Epithelial cell of esophagus (primary cell): ENCODE results near the gene POFUT2.

ENCODE experiments used
- DNase-seq: peaks from one replicate; pipeline ENCODE4 v3.0.0; 2010; ENCODE audit warnings: low read depth
- H3K4me3 ChIP-seq: 2 replicates; pipeline ENCODE4 v1.5.1; 2011; ENCODE audit warnings: mild to moderate bottlenecking, low read length, control low read depth
- TF ChIP-seq, protein P1 (sequence below): IDR thresholded peaks from 2 replicates; pipeline ENCODE4 v1.5.1; 2011; ENCODE audit warnings: low read depth, mild to moderate bottlenecking, low read length, control low read depth, inconsistent platforms; ENCODE audit not compliant: insufficient read depth; ENCODE audit errors: missing control alignments

Gene POFUT2

DNA sequence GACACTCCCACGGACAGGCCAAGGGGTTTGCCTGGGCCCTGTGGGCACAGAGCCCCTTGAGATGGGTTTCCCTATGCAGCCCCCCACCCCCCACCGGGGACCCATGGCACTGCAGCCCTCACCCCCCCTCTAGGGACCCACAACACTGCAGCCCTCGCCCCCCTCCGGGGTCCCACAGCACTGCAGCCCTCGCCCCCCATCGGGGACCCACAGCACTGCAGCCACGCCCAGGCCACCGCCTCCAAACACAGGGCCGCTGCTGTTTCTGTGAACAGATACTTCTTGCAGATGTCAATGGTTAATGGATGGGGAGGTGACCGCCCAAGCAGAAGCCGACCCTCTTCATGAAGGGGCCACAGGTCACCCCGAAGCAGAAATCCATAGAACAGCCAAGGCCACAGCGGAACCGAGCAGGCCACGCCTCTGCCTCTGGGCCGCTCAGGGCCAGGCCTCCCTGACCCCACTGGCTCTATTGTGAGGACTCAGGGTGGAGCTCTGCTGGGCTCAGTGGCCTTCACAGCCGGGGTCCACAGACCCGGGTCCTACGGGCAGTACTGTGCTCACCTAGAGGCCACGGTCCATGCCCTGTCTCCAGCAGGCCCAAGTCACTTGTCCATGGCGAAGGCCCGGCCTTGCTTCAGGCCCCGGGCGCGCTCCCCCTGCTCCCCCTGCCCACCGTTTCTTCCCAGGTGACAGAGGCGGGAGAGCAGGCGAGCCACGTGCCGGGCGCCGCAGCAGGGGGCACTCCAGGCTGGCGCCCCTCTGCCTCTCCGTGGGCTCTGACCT lies 4.1 kb upstream of the POFUT2 start:
- no peak for DNase-seq
- no peak overlapping the region for H3K4me3 ChIP-seq
- TF ChIP-seq, protein P1, sequence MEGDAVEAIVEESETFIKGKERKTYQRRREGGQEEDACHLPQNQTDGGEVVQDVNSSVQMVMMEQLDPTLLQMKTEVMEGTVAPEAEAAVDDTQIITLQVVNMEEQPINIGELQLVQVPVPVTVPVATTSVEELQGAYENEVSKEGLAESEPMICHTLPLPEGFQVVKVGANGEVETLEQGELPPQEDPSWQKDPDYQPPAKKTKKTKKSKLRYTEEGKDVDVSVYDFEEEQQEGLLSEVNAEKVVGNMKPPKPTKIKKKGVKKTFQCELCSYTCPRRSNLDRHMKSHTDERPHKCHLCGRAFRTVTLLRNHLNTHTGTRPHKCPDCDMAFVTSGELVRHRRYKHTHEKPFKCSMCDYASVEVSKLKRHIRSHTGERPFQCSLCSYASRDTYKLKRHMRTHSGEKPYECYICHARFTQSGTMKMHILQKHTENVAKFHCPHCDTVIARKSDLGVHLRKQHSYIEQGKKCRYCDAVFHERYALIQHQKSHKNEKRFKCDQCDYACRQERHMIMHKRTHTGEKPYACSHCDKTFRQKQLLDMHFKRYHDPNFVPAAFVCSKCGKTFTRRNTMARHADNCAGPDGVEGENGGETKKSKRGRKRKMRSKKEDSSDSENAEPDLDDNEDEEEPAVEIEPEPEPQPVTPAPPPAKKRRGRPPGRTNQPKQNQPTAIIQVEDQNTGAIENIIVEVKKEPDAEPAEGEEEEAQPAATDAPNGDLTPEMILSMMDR, result no peak

DNA sequence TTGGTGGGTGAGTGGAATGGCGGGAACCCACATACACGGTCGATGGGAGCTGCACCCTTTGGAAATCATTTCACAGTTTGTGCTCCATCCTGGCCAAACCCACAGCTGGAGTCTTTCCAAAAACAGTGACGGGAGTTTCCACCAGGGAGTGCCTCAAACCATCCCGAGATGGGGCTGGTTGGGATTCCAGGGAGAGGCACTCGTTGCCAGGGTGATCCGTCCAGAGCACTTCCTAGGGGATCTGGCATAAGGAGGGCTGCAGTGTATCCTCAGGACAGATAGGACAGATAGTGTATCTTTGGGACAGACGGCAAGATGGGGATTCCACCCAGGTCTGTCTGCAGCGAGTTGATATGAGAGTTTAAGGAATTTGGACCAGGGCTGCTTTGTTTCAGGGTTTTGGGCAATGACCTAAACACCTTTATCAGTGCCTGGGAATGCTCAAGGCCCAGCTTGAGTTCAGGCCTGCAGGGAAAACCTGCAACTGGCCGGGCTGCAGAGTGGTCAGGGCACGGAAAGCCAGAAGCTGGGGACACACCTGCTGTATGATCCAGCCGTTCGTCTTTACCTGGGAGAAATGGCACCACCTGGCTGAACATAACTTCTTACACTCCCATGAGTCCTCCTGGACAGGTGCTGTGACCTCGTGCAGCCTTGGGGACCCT lies 3.4 kb upstream of the POFUT2 start:
- DNase-seq, result no peak
- TF ChIP-seq, protein P1, result no peak

DNA sequence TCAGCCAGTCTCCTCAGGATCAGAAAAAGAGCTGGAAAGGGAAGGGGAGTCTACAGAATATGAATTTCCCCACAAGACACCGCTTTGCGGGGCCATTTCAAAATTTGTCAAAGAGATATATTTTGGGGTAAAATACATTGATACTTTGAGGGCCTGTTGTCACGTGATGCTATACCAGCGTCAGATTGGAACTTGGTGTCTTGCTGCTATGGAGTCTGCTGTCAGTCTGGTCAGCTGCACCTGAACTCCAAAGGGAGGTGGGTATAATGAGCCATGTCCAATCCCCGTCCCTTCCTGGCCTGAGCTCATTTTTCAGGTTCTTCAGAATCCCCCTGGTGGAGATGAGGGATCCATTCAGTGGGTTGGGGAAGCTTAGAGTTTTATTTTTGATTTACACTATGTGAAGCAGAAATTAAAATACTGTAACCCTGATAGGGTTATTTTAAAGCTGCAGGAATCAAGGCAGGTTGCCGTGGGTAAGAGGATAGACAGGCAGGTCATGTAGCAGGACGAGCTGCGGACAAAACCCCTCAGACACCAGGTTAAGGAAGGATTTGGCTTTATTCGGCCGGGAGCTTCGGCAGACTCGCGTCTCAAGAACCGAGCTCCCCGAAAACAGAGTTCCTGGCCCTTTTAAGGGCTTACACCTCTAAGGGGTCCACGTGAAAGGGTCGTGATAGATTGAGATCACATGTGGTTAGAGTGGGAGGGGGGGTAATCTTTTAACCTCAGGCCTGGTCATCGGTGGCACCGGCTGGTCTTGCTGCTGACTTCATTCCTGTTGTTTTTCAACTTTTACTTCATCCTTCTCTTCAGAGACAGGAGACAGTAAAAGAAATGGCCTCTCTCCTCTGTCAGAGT lies 2.2 kb upstream of the POFUT2 start:
- no peak for DNase-seq
- TF ChIP-seq, protein P1, result peak; percentile 22
- H3K4me3 ChIP-seq, result no peak overlapping the region

More for the DNA sequence above, 3.4 kb upstream of the POFUT2 start:
- H3K4me3 ChIP-seq, result no peak overlapping the region

DNA sequence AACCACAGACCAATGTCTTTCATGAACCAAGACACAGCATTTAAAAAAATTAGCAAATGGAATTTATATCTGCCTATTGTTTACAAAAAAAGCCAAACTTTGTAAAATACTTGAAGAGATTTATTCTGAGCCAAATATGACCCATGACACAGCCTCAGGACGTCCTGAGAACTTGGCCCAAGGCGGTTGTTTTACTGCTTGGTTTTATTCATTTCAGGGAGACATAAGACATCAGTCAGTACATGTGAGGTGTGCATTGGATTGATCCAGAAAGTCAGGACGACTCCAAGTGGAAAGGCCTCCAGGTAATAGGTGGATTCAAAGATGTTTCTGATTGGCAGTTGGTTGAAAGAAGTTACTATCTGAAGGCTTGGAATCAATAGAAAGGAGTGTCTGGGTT lies 1.4 kb upstream of the POFUT2 start:
- H3K4me3 ChIP-seq, result no peak overlapping the region
- no peak for DNase-seq
- TF ChIP-seq, protein P1, result no peak

DNA sequence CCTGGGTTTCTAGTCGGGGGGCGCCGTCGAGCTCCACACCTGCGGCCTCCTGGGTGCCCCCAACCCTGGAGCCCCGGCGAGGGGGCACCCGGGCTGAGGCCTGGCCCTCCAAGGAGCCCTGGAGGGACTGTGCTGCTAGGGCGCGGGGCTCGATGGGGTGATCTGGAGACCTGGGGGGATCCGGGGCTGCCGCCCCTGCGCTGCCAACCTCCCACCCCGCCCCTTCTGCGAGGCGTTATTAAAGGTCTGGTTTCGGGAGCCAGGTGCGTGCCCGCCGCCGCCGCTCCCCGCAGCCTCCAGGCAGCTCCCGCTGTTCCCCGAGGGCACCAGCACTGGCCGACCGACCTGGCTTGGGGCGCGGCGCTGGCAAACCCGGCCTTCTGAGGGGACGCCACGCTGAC lies 746 bp upstream of the POFUT2 start:
- TF ChIP-seq, protein P1, result no peak
- no peak for DNase-seq
- peak overlapping the region; percentile 65 for H3K4me3 ChIP-seq

DNA sequence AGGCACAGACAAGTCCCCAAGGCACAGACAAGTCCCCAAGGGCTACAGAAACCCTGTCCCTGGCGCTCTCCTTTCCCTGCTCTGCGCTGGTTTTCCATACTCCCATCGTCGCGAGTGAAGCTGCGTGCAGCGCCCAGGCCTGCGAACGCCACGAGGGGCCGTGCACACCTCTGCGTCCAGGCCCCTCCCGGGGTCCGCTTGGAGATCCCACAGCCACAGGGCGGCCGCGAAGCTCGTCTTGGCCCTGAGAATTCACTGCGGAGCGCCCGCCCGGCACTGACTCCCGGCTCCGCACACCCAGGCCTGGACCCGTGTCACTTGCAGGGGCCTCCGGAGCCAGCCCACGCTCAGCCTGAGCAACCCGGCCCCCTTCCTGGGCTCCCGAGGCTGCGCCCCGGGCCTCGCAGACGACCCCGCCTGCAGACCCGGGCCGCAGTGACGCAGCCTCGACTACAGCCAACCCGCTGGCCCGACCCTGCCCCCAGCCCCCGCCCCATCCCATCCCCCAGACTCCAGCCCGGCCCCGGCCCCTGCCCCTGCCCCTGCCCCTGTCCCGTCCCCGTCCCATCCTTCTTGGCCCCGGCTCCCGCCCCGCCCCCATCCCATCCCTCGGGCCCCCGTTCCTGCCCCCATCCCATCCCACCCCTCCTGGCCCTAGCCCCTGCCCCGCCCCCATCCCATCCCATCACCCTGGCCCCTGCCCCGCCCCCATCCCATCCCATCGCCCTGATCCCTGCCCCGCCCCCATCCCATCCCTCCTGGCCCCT lies 841 bp downstream of the POFUT2 start:
- TF ChIP-seq, protein P1, result no peak
- peak overlapping the region; percentile 65 for H3K4me3 ChIP-seq
- DNase-seq, result no peak
